Vagina (tissue), 2 donors: ENCODE data around the gene SAMD7.

ENCODE experiments used
- CTCF ChIP-seq, 3 experiments: fragments of 450-650 bp in 2 of 3; fragments of 200-600 bp in 1 of 3; sonication (generic) in 1 of 3; IDR thresholded peaks; one replicate each; pipeline ENCODE4 v1.5.1; 2017 to 2019; ENCODE audit warnings: antibody characterized with exemption in 3 of 3, mild to moderate bottlenecking in 2 of 3, moderate library complexity in 2 of 3
- POLR2A ChIP-seq, 2 donors: fragments of 450-650 bp; IDR thresholded peaks; one replicate each; pipeline ENCODE4 v1.6.1; 2017; ENCODE audit warnings: antibody characterized with exemption in 2 of 2, mild to moderate bottlenecking in 2 of 2, moderate library complexity in 2 of 2

GRCh38 chr3:169867584-169868210 lies 43.7 kb upstream of the SAMD7 start:
- TF ChIP-seq POLR2A (IDR thresholded peaks at IDR 0.05) (no peak), CTCF (IDR thresholded peaks at IDR 0.05) (no peak)
